NB4 (cell line): ENCODE results near the gene PRCP.

Experiments
- MYC ChIP-seq: IDR thresholded peaks from 2 replicates; pipeline ENCODE4 v1.6.1; 2011; ENCODE audit warnings: low read depth, low read length
- POLR2A ChIP-seq: IDR thresholded peaks from 2 replicates; pipeline ENCODE4 v1.6.1; 2011; ENCODE audit warnings: mild to moderate bottlenecking; ENCODE audit not compliant: insufficient read length; ENCODE audit errors: extremely low read depth
- TF ChIP-seq, protein P1 (sequence below): IDR thresholded peaks from one replicate; pipeline ENCODE4 v1.5.1; 2012; ENCODE audit warnings: low read depth, low read length
- TF ChIP-seq, protein P2 (sequence below): IDR thresholded peaks from 2 replicates; pipeline ENCODE4 v1.6.1; 2011; ENCODE audit warnings: low read depth, low read length

DNA sequence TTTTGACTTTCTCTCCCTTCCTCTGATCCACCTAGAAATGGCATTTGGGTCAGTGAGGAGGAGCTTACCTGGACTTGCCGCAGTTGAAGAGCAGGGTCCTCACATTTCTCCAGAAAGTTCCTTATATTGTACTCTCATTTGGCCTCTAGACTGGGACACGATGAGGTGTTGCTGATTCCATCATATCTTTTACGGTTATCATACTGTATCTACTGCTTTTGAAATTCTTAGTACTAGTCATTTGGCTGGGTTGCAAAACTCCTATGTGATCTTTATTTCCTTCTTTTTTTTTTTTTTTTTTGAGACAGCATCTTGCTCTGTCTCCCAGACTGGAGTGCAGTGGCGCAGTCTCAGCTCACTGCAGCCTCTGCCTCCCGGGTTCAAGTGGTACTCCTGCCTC is 107.9 kb downstream of the PRCP start:
- TF ChIP-seq, protein P1, sequence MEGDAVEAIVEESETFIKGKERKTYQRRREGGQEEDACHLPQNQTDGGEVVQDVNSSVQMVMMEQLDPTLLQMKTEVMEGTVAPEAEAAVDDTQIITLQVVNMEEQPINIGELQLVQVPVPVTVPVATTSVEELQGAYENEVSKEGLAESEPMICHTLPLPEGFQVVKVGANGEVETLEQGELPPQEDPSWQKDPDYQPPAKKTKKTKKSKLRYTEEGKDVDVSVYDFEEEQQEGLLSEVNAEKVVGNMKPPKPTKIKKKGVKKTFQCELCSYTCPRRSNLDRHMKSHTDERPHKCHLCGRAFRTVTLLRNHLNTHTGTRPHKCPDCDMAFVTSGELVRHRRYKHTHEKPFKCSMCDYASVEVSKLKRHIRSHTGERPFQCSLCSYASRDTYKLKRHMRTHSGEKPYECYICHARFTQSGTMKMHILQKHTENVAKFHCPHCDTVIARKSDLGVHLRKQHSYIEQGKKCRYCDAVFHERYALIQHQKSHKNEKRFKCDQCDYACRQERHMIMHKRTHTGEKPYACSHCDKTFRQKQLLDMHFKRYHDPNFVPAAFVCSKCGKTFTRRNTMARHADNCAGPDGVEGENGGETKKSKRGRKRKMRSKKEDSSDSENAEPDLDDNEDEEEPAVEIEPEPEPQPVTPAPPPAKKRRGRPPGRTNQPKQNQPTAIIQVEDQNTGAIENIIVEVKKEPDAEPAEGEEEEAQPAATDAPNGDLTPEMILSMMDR, result no peak
- TF ChIP-seq POLR2A (no peak), MYC (no peak)
- TF ChIP-seq, protein P2, sequence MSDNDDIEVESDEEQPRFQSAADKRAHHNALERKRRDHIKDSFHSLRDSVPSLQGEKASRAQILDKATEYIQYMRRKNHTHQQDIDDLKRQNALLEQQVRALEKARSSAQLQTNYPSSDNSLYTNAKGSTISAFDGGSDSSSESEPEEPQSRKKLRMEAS, result no peak
